ENCODE data around the gene NHLH1.

The NHLH1 gene

GRCh38 chr1:160420881-160421842 is 54.3 kb downstream of the NHLH1 start:
- DNase-seq (ENCODE audit: low read depth in 1 of 2, low spot score in 1 of 2): no peak

GRCh38 chr1:160421881-160422280 is 55.0 kb downstream of the NHLH1 start:
- Histone ChIP-seq H3K27me3 (ENCODE audit: insufficient read depth, poor library complexity, severe bottlenecking) (peaks cover 2% of the 10 kb centered on the region), H3K4me3 (replicated peaks; ENCODE audit: insufficient read depth, low read length) (no peak overlapping the region)
- DNase-seq (ENCODE audit: low read depth in 1 of 2, low spot score in 1 of 2): no peak

More at GRCh38 chr1:160420881-160421842, 54.3 kb downstream of the NHLH1 start:
- H3K27me3 ChIP-seq (ENCODE audit: insufficient read depth, poor library complexity, severe bottlenecking): peaks cover 2% of the 10 kb centered on the region
- no peak for TF ChIP-seq GABPA (IDR thresholded peaks at IDR 0.05; ENCODE audit: low read depth)
- no peak for TF ChIP-seq REST (IDR thresholded peaks at IDR 0.05; ENCODE audit: insufficient replicate concordance, low read depth)
- no peak for TF ChIP-seq POLR2AphosphoS5 (IDR thresholded peaks at IDR 0.05; ENCODE audit: low read depth)
- TF ChIP-seq SPI1 (IDR thresholded peaks at IDR 0.05; ENCODE audit: borderline replicate concordance, low read depth): no peak
- TF ChIP-seq CTCF (IDR thresholded peaks at IDR 0.05; ENCODE audit: insufficient read depth, low read length): no peak
- H3K4me3 ChIP-seq (replicated peaks; ENCODE audit: insufficient read depth, low read length): no peak overlapping the region
- H3K27ac ChIP-seq (replicated peaks): no peak overlapping the region

More at GRCh38 chr1:160421881-160422280, 55.0 kb downstream of the NHLH1 start:
- no peak for TF ChIP-seq REST (IDR thresholded peaks at IDR 0.05; ENCODE audit: insufficient replicate concordance, low read depth)
- no peak for TF ChIP-seq GABPA (IDR thresholded peaks at IDR 0.05; ENCODE audit: low read depth)
- no peak for TF ChIP-seq POLR2AphosphoS5 (IDR thresholded peaks at IDR 0.05; ENCODE audit: low read depth)
- no peak for TF ChIP-seq SPI1 (IDR thresholded peaks at IDR 0.05; ENCODE audit: borderline replicate concordance, low read depth)
- no peak for TF ChIP-seq CTCF (IDR thresholded peaks at IDR 0.05; ENCODE audit: insufficient read depth, low read length)
- H3K27ac ChIP-seq (replicated peaks): no peak overlapping the region

Data from HL-60 (cell line).